Stimulated activated CD4-positive, alpha-beta T cell treated with anti-CD3 and anti-CD28 coated beads, Interleukin-1b, Interleukin-23, amount 100 ng/mL, for 1 hour (primary cell): Measurements from ENCODE around the gene ZNF469.

Experiments
- DNase-seq, 2 donors: peaks; one replicate each; pipeline ENCODE4 v3.0.0-alpha.2; 2020; ENCODE audit warnings: low read depth in 2 of 2

The ZNF469 gene

GRCh38 chr16:88382491-88383400 lies at the start of gene ZNF469:
TSS of gene ZNF469 (plus strand) at chr16:88382959. CDS start at chr16:88427471, 44,512 bp downstream.
- no peak for DNase-seq

GRCh38 chr16:88333848-88334777 lies 48.6 kb upstream of the ZNF469 start:
- no peak for DNase-seq

GRCh38 chr16:88334778-88335720 lies 47.7 kb upstream of the ZNF469 start:
- no peak for DNase-seq

- no peak for DNase-seq
Observed at GRCh38 chr16:88337021-88337420, 45.7 kb upstream of the ZNF469 start.

- no peak for DNase-seq
Observed at GRCh38 chr16:88337538-88337937, 45.2 kb upstream of the ZNF469 start.

GRCh38 chr16:88338111-88338510 lies 44.6 kb upstream of the ZNF469 start:
- DNase-seq = no peak

GRCh38 chr16:88338896-88339295 lies 43.9 kb upstream of the ZNF469 start:
- no peak for DNase-seq

GRCh38 chr16:88339930-88340754 lies 42.6 kb upstream of the ZNF469 start:
- no peak for DNase-seq

- DNase-seq = no peak
Observed at GRCh38 chr16:88340755-88341150, 42.0 kb upstream of the ZNF469 start.

GRCh38 chr16:88341551-88342290 lies 41.0 kb upstream of the ZNF469 start:
- no peak for DNase-seq

- DNase-seq = no peak
Observed at GRCh38 chr16:88342491-88342890, 40.3 kb upstream of the ZNF469 start.

GRCh38 chr16:88343271-88343791 lies 39.4 kb upstream of the ZNF469 start:
- DNase-seq = no peak

- no peak for DNase-seq
Observed at GRCh38 chr16:88344411-88345030, 38.2 kb upstream of the ZNF469 start.

- DNase-seq = no peak
Observed at GRCh38 chr16:88345031-88345720, 37.6 kb upstream of the ZNF469 start.

GRCh38 chr16:88345721-88346560 lies 36.8 kb upstream of the ZNF469 start:
- DNase-seq = no peak

- no peak for DNase-seq
Observed at GRCh38 chr16:88346680-88347505, 35.9 kb upstream of the ZNF469 start.
